TTC549 (cell line): ENCODE data around the gene GATB.

Source experiments
- FAIRE-seq: peaks from 2 replicates; lab custom pipeline; 2012; peaks lifted over from hg19 to GRCh38; lab: Jason Lieb, UNC

Gene GATB

DNA sequence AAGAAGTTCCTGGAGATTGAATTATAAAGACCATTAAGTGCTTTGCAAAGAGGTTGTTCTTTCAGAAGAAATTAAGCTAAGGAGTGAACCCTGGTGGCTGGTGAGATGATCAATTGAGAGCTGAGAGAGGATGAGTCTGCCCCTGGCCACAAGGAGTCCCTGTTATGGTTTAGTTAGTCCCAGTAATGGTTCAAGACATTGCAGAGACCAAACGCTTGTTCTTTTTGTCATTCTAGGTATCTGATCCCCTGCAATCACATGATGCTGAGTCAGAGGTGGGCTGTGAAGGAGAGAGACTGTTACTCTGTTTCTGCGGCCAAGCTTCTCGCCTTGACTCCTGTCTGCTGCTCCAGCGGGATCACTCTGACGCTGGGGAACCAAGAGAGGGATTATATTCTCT, 114.5 kb downstream of the GATB start:
- FAIRE-seq, result no peak

DNA sequence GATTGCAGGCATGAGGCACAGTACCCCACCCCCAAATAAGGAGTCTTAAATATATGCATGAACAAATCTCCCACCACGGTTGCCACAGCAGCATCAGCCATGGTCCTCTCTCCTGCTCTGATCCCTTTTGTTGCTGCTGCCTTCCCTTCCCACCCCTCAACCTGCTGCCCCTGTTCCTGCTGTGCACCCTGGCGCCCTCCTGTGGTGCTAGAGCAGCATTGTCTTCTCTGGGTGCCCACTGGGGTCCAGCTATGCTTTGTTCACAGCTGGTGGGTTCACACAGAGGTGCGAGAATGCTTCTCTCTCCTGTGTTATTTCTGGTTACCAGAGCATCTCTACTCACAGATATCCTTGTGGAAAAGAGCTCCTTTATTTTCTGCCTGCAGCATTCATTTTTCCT, 116.2 kb downstream of the GATB start:
- no peak for FAIRE-seq

GRCh38 chr4:151643564-151643963, 117.2 kb downstream of the GATB start:
- no peak for FAIRE-seq

GRCh38 chr4:151641983-151642382, 118.8 kb downstream of the GATB start:
- no peak for FAIRE-seq

DNA sequence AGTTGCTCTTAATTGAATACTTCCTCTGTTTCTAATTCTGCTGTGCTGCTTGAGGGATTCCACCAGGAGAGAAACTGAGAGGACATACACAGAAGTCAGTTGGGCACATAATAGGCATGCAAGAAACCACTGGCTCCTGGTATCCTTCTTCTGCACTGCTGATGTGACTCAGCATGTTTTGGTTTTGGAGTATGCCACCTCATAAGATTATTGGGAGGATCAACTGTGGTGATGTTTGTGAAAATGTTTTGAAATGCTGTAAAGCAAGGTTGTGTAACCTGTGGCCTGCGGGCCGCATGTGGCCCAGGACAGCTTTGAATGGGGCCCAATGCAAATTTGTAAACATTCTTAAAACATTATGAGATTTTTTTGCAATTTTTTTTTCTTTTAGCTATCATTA, 119.6 kb downstream of the GATB start:
- no peak for FAIRE-seq

DNA sequence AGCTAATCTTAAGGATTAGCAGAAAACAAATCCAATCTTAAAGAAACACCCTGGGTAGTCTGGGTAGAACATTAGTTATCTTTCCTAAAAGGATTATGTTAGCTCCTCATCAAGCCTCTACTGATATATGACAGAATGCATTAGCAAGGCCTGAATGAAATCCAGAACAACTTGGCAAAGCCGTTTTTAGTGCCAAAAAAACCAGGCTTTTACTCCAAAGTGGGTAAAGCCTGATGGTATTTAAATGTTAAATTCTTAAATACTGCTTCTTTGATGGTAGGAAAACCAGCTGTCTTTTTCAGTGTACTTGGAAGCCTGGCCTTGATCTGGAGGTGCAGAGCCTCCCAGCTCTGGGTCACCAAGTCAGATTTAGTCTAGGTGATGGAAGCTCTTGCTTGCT, 120.4 kb downstream of the GATB start:
- no peak for FAIRE-seq

DNA sequence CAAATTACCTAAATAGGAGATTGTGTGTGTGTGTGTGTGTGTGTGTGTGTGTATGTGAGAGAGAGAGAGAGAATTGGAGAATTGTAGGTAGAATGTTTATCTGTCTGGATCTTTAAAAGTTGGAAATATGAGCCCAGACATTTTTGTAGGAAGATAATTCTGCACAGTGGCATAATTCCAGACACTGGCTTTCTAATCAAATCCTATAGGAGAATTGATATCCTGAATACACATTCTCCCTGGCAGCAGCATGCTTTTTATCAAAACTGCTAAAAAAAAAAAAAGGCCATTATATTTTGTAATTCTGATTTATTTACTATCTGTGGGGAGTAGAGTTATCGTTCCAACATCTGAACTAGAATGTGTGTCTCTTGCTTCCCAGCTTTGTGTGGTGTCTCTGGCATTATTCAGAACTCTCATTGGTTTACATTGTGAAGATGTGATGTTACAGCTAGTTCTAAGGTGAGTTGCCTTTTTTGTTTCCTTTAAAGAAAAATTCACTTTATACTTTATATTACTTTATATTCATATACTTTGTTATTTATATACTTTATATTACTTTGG, 122.4 kb downstream of the GATB start:
- FAIRE-seq, result no peak

DNA sequence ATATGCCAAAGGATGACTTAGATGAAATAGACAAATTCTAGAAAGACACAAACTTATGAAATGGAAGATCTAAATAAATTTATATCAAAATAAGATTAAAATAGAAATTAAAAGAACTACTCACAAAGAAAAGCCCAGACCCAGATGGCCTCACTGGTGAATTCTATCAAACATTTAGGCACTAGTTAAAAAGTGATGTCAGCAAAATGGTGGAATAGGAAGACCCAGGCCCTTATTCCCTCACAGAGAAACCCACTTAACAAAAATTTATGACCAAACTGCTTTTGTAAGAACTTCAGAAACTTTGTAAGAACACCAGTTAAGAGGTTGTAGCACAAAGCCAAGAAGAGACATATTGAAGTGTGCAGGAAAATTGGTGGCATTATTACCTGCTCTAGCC, 129.5 kb downstream of the GATB start:
- no peak for FAIRE-seq

DNA sequence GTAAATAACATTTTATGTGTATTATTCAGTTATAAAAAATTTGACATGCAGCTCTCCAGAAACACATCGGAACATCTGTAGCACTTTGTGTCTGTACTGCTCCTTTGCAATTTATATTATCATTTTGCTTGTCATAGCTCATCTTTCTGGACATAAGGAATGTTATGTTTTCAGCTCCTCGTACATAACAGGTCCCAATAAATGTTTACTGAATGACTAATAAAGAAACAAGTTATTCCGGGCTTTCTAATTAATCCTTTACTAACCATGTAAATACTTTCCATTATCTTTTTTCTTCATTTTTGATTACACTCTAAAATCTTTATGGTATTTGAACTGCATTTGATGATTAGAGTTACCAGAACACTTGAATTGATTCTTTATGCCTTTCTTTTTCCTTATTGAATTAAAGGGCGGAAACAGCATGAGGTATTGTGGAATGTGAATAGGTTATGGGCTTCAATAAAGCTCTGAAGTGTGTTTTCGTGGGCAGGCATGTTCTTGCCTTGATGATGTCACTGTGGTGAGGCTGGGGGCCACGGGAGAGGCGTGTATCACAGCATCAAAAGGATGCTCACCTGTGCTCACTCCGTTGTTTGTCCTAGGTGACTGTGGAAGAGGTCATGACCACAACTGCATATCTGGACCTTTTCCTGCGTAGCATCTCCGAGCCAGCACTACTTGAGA, 131.6 kb downstream of the GATB start:
- no peak for FAIRE-seq

DNA sequence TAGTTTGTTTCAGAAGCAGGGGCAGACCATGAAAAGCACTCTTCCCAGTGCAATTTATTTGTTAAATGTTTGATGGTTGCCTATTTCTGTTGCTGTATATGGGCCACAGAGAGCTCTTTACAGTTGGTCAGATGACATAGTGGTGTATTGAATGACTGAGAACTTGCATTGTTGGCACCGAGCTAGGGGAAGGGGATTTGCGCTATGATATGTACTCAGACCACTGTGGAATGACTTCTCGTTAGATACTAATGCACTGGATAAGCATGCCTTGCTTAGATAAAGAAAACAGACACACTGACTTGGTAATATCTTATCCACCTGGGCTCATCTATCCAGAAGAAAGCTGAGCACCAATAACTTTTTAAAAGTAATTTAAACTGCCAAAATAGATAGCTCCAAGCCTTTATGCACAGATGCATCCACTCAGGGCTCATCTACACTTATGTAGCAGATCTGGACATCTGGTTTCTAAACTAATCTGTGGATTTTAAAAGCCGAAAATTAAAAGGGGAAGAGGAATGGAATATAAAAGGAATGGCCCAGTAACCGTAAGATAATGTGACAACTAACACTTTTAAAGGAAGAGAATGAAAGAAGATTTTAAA, 132.7 kb downstream of the GATB start:
- FAIRE-seq, result no peak

DNA sequence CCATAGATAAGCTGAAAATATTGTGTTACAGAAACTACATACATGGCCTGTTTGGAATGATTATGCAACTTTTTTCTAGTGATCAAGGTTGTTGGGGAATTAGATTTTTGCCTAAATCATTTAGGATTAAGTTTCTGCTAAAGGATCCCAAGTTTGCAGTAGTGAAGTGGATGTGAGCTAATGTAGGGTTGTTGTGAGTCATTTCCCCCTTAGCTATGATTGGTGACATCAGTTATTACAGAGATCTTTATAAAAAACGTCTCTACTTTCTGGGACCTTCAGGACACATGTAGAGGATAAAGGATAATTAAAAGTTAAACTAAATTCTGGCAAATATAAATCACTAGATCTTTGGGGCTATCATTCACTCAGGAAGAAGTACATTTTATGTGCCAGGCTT, 133.3 kb downstream of the GATB start:
- FAIRE-seq, result no peak

DNA sequence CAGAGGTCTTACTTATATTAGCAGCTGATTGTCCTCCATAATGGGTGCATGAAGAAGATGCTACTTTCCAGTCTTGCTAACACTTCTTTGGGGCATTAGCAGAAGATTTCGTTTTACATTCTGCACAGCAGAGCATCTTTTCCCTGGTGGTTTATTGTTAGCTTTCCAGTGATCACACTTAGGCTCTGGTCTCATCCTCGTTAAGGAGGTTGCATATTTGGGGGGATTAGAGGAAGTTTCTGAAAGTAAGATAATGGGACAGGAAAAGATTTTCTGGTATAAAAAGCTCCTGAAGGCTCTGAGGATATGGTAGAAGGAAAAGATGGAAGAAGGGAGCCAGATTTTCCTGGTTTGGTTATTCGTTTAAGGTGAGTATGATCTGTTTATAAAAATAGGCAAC, 134.1 kb downstream of the GATB start:
- FAIRE-seq, result no peak

GRCh38 chr4:151626228-151626627, 134.6 kb downstream of the GATB start:
- FAIRE-seq, result no peak

GRCh38 chr4:151624626-151625565, 135.9 kb downstream of the GATB start:
- no peak for FAIRE-seq
